ENCODE measurements around the gene UPK3BL2.
A peak's percentile ranks its signal among the peaks of the same experiment; 100 is the strongest.
"Not testable (repeated sequence)": the region's sequence is repeated elsewhere in the genome, so short reads cannot be mapped to it uniquely, and the experiment has no call there.

The UPK3BL2 gene

DNA sequence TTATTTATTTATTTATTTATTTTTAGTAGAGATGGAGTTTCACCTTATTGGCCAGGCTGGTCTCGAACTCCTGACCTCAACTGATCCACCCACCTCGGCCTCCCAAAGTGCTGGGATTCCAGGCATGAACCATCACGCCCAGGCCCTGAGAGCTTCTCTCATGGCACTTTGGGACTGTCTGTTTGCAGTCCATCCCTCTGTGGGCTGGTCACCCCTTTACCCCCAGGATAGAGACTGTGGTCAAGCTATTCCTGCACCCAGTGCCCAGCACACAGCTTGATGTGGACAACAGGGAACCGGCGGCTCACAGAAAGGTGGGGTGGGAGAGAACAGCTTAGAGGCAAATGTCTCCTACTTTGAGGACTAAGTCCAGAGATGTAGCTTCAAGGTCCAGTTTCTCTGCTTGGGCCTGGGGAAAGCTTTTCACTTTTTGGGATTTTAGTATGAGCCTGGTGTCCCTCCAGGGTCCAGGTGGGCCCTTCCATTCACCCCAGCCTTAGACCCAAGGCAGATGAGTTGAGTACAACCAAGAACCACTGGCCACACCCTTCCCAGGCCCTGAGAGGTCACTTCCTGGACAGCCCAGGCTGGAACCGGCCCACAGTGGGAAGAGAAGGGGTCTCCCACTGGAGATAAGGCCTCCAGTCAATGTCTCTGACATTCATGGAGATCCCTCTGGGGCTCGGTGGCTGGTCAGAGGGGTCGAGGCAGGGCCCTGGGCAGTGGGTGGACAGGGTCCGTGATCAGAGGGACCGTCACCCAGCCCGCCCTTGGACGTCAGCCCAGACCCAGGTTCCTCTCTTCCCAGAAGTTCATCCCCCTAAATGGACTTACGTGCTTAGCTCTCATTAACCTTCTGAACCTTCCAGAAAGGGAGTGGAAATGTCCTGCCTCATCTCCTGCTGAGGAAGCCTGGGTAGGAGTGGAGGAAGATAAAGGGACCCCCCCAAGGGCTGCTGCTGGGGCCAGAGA lies 15.4 kb downstream of the UPK3BL2 start:
- not testable (repeated sequence) for DNase-seq (ENCODE audit: low spot score)

DNA sequence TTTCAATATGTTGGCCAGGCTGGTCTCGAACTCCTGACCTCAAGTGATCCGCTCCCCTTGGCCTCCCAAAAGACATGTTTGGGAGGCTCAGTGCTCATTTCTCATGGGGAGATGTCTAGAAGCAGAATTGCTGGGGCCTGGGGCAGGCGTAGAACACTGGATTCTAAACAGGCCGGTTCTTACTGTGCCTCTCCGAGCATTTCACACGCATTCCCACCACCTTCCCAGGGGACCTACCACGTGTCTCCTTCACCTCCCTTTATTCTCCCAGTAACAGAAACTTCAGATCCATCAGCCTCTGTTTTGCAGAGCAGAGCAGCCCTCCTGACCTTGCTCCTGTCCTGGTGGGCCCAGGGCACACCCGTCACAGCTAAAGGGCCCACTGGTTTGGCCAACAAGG lies 16.3 kb downstream of the UPK3BL2 start:
- DNase-seq (ENCODE audit: low spot score) = not testable (repeated sequence)

DNA sequence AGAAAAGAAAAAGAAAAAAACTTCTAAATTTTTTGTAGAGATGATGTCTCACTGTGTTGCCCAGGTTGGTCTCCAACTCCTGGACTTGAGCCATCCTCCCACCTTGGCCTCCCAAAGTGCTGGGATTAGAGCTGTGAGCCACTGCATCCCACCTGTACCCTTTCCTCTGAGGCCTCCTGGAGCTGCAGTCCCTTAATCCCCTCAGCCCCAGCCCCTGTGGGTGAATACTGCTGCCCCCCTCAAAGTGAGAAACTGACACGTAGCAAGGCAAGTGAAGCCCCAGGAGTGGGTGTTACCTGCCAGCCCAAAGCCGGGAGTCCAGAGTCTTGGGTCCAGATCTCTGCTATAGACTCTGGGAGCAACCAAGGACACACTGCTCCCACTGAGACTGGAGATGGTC lies 18.7 kb downstream of the UPK3BL2 start:
- DNase-seq (ENCODE audit: low spot score) = not testable (repeated sequence)

DNA sequence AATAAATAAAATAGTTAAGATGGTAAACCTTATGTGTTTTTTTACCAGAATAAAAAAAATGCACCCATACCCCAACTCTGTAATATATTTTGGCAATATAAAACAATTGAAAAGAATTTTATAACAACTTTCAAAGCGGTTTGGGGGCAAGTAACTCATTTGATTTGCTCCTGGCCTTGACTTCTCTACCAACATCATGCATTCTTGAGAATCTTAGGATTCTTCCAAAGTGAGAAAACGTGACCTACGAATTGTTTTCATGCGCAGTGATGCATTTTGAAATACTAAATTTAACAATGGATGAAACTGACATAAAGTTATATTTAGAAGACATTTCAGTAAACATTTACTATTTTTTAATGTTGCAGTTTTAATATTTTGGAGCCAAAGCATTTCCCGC lies 22.7 kb downstream of the UPK3BL2 start:
- DNase-seq (ENCODE audit: low spot score) = not testable (repeated sequence)

DNA sequence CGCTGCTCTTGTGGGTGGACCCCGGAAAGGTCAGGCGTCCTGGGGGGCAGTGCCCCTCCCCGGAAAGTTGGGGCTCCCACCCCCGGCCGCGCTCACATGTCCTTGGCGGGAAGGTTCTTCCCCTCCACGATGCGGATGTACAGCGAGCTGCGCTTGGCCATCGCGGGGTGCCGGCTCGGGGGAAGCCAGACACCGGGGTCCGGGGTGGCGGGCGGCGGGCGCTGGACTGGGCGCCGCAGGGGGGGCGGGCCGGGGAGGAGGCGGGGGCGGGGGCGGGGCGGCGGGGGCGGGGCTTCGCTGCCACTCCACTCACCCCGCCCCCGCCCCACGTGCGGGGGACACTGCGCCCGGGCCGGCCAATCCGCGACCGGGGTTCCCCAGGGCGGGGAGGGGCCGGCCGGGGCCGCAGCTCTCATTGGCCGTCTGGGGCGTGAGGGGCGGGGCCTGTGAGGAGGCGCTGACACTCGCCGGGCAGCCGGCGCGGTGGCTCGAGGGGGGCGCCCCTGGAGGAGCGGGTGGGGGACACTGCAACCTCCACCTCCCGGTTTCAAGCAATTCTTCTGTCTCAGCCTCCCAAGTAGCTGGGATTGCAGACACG lies 25.8 kb downstream of the UPK3BL2 start, which contains the start of gene RASA4B:
TSS of gene RASA4B (minus strand) at position 228 of the 598 bp plus-strand sequence. CDS start at position 161, 67 bp downstream.
- DNase-seq (ENCODE audit: low spot score) = not testable (repeated sequence)

DNA sequence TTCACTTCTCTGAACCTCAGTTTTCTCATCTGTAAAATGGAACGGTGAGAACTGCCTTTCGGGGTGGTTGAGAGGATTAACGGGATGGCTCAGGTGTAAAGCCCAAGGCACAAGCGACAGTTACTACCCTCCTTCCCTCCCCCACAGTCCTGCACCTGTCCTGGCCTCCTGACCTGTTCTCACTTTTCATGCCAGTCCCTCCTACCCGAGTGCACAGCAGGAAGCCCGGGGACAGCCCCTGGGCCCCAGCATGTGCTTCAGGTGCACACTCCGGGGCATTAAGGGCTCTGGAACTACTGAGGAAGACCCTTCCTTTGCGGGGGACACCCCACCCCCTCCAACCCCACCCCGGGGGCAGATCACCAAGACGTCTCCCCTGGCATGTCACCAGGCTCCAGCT lies 26.5 kb downstream of the UPK3BL2 start:
- DNase-seq (ENCODE audit: low spot score) = not testable (repeated sequence)

DNA sequence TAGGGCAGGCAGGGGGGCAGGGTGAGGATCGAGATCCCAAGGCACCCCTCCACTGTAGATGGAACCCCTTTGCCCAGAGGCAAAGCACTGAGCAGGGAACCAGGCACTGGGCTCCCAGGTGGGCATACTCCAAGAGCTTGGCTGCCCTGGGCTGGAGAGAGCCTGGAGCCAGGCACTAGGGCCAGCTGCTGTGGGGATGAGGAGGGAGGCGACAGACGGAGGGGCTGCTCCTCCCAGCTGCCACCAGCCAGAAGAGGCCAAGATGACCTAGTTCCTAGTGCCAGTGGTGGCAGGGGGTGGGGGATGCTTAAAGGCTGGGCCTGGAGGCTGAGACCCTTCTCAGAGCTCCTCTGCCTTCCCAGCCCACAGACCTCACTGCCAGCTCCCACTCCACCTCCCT lies 27.6 kb downstream of the UPK3BL2 start:
- DNase-seq (ENCODE audit: low spot score) = not testable (repeated sequence)

DNA sequence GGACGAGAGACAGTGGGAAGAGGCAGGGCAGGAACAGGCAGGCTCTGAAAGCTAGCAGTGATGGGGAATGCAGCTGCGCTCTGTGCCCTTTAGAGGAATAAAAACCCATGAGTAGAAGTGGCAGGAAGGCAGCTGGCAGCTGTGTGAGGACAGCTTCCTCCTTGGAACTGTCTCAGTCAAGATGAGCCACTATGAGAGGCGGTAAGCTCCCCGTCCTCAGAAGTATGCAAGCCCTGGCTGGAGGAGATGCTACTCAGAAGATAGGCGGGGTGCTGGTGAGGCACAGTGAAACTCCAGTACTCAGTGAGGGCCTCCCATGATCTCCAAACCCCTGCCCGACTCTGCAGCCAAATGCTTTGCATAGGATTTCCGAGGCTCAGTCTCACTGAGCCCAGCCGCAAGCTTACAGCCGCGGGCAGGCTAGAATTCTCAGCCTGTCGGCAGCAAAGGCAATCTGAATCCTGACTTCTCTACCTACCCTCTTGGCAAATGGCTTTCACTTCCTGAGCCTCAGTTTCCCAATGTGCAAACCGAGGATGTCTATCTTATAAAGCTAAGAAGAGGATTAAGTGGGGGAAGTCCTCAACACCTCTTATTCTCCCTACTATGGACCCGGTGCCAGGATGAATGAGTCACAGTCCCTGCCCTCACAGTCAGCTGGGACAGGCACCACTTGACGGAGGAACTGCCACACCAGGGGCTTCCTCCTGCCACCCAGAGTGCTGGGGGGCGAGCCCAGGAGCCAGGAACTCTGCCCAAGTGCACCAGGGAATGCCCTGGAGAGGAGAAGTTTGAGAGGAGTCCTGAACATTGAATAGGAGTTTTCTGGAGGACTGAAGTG lies 28.4 kb downstream of the UPK3BL2 start:
- not testable (repeated sequence) for DNase-seq (ENCODE audit: low spot score)

DNA sequence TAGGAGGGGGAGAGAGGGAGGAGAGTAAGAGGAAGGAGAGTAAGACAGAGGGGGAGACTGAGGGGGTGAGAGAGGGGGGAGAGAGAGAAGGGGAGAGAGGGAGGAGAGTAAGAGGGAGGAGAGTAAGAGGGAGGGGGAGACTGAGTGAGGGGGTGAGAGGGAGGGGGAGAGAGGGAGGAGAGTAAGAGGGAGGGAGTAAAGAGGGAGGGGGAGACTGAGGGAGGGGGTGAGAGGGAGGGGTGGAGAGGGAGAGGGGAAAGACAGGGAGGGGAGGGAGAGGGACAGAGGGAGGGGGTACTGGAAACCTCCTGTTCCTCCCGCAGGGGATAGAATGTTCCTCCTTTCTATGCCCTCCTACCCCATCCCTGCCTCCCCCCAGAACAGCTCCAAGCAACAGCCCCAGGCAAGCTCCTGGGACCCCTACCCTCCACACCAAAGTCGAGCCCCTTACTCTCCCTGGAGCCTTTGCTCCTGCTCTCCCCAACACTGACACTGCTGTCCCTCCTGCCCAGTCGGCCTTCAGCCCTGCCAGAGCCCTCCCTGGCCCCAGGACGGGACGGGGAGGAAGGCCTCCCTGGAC lies 30.8 kb downstream of the UPK3BL2 start:
- DNase-seq (ENCODE audit: low spot score) = peak; percentile 92

DNA sequence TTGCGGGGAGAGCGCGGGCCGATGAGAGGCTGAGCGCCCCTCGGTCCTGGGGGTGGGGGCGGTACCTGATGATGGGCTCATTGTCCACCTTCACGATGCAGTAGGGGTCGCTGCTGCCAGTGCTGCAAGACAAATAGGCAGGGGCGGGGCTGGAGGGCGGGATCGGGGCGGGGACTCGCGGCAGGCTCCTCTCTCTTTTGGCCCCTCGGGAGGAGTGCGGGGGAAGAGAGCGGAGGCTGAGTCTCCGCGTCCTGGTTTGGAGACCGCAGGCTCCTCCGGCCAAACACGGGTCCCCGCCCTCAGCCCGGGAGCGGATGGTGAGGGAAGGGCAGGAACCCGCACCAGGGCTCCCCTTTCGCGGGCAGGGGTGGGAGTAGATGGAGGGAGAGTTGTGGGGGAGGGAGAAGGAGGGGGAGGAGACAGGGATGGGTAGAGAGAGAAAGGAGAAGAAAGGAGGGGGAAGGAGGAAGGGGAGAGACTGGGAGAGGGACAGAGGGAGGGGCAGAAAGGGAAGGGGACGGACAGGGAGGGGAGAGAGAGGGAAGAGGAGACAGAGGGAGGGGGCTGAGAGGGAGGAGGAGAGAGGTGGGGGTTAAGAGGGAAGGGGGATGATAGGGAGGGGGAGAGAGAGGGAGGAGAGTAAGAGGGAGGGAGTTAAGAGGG lies 31.5 kb downstream of the UPK3BL2 start:
- DNase-seq (ENCODE audit: low spot score) = not testable (repeated sequence)

DNA sequence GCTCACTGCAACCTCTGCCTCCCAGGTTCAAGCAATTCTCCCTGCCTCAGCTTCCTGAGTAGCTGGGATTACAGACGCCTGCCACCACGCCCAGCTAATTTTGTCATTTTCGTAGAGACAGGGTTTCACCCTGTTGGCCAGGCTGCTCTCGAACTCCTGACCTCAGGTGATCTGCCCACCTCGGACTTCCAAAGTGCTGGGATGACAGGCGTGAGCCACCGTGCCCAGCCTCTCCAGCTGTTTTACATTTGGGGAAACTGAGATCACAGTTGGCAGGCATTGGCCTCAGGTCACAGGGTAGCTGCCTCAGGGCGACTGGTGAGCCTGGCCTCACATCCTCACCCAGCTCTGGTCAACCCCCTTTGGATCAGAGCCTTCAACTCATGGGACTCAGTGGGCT lies 32.9 kb downstream of the UPK3BL2 start:
- not testable (repeated sequence) for DNase-seq (ENCODE audit: low spot score)

DNA sequence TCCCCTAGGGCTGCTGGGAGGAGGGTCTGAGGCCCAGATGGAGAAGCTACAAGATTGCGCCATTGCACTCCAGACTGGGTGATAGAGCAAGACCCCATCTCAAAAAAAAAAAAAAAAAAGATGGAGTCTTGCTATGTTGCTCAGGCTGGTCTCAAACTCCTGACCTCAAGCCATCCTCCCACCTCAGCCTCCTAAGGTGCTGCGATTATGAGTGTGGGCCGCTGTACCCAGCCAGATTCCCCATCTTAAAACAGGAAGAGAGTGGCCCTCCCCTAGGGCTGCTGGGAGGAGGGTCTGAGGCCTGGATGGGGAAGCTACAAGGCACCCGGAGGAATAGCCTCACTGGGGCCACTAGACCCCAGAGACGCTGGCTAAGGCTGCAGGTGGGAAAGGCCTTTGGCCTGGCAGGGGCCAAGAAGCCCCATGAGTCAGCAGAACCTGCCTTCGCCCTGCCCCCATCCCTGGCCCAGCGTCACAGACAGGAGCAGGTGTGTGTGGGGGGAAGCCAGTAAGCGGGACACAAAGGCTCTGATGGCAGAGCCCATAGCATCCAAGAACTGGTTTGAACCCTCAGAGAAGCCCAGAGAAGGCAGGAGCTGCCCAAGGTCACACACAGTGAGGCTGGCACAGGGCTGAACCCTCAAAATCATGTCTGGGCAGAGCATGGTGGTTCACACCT lies 35.9 kb downstream of the UPK3BL2 start:
- DNase-seq (ENCODE audit: low spot score) = not testable (repeated sequence)

DNA sequence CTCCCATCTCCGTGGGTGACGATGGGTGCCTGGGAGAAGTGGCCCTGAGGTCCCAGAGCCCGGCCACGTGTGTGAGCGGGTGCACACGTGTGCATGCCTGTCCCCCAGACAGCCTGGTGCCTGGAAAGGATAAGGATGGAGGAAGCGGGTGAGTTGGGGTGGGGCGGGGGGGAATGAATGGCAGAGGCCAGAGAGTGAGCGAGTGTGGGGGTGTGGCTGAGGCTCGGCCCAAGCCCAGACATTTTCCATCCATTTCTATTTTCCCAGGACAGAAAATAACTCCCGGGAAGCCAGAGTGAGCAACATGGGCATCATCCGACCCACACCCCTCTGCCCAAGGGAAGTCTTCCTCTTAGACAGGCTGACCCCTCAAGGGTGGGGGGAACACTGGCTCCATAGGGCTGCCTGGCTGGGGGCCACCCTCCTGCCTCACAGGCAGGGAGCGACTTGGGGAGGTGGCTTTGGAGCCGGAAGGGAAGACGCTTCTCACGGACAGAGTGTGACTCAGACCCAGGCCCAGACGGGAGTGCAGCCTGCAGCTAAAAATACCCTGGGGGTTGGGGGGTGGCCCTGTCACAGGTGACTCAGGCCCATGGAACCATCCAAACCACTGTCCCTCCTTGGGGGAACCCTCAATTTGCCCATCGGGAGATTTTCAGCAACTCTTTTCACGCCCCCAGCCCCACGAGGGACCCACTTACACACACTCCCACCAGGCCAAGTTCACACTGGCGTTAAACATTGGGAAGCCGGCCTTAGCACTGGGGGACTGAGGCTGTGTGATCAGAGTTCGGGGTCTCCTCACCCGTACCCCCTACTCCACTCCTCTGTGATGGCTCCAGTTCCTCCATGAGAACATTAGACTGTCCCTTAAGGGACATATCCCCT lies 38.0 kb downstream of the UPK3BL2 start:
- DNase-seq (ENCODE audit: low spot score) = not testable (repeated sequence)

DNA sequence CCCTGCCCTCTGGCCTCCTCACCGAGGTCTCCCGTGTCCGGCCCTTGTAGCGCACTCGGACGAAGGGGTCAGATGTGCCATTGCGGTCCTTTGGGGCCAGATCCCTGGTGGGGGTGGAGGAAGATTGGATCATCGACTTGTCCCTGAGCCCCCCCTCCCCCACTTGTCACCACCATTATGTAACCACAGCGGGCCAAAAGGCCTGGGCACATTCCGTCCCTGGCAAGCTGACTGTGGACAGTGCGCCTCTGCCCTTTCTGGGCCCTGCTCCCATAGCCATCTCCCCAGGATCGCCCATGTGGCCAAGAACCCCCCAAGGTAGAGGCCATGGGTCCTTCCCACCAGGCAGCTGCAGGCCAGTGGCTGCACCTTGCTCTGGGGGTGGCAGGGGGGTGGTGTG lies 40.4 kb downstream of the UPK3BL2 start:
- DNase-seq (ENCODE audit: low spot score) = not testable (repeated sequence)

DNA sequence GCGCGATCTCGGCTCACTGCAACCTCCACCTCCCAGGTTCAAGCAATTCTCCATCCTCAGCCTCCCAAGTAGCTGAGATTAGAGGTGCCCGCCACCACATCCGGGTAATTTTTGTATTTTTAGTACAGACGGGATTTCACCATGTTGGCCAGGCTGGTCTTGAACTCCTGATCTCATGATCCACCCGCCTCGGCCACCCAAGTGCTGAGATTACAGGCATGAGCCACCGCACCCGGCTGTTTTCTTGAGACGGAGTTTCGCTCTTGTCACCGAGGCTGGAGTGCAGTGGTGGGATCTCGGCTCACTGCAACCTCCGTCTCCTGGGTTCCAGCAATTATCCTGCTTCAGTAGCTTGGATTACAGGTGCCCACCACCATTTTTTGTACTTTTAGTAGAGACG lies 45.2 kb downstream of the UPK3BL2 start:
- DNase-seq (ENCODE audit: low spot score) = not testable (repeated sequence)

DNA sequence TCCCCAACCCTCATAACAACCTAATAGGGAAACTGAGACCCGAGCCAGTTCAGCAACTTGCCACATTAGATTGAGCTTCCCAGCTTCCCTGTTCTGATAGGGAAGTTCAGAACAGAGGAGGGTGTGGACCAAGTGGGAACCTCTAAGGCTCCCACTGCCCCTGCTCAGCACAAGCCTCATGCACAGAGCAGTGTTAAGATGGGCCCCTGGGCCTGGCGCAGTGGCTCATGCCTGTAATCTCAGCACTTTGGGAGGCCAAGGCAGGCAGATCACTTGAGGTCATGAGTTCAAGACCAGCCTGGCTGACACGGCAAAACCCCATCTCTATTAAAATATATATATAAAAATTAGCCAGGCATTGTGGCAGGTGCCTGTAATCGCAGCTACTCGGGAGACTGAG lies 46.2 kb downstream of the UPK3BL2 start:
- not testable (repeated sequence) for DNase-seq (ENCODE audit: low spot score)

DNA sequence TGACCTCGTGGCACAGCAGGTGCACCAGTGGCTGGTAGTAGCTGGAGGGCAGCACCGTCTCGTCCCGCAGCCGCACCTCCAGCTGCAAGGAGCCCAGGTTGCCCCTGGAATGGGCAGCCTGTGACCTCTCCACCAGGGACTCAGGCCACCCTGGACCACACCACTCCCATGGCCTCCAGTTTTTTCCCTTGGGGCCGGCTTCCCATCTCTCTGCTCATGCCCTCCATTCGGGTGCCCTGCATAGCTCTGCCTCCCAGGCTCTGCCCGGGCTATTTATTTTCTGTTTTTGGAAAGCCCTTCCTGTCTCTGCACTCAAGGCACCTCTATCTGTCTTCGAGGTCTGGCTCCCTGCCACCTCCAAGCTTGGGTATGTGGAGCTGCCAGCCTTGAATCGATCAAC lies 46.6 kb downstream of the UPK3BL2 start:
- not testable (repeated sequence) for DNase-seq (ENCODE audit: low spot score)

DNA sequence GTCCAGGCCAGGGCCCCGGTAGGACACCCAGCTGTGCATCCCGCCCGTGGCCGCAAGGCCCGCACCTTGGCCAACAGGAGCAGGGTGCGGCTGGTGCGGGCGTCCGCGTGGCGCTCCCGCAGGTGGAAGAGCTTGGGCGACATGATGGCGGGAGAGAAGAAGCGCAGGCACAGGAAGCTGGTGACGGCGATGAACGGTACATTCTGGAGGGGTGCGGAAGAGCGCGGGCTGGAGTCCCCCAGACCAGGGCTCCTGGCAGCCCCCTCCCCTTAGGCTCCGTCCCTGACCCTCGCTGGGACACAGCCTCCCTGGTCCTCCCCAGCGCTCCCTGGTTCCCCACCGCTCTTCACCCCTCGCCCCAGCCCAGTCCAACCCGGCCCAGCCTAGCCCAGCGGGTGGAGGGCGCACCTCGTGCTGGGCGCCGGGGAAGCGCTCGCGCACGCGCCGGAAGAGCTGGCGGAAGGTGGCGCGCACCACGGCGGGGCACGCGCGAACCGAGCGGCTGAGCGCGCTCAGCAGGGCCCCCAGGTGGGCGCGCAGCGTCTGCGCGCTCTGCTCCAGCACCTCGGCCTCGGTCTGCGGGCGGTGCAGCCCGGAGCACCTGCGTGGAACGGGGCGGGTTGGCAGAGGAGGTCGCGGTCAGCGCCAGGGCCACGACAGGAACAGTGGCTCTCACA lies 48.9 kb downstream of the UPK3BL2 start:
- DNase-seq (ENCODE audit: low spot score) = not testable (repeated sequence)

DNA sequence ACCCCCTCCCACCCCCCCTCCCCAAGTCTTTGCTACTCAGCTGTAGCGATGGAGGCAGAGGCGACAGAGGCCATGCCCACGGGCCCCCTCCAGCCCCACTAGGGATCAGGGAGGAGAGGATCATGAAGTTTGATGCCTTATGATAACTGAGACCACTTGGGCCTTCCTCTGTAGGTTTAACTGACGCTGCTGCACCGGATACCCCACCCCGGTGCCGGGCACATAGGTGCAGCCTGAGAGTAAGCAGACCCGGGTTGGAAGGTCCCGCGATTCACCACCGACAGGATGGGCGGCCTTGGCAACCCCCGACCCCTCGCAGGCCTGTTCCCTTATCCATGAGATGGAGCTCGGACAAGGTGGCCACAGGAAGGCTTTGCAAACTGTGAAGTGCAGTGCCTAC lies 49.5 kb downstream of the UPK3BL2 start:
- DNase-seq (ENCODE audit: low spot score) = not testable (repeated sequence)

Data from Ammon's horn (tissue), 1 donor.